BJ (cell line): ENCODE data around the gene GLCCI1. TPM values are rescaled to one million over a fixed set of nuclear protein-coding genes. Genes with fewer than 3 reads are reported as not detected.

Experiments
- CTCF ChIA-PET: fragments of 350-600 bp; formaldehyde crosslinking; extraction: SDS; loops from one replicate; lab custom pipeline; 2021; ENCODE audit warnings: antibody characterized with exemption, inconsistent platforms; lab: Yijun Ruan, JAX
- POLR2A ChIA-PET: fragments of 300-600 bp; sonication (Branson Sonifier 250); formaldehyde crosslinking; extraction: SDS; loops from one replicate; lab custom pipeline; 2021; ENCODE audit warnings: antibody characterized with exemption; lab: Charles Lee
- DNase-seq: peaks from one replicate; pipeline ENCODE4 v3.0.0-alpha.2; 2011; ENCODE audit warnings: low read depth
- H3K27me3 ChIP-seq: 2 replicates; pipeline ENCODE4 v1.6.0; 2011; ENCODE audit warnings: low read length; ENCODE audit not compliant: control insufficient read depth, insufficient read depth
- H3K36me3 ChIP-seq: 2 replicates; pipeline ENCODE4 v1.5.1; 2011; ENCODE audit warnings: low read length; ENCODE audit not compliant: control insufficient read depth, insufficient read depth
- H3K4me3 ChIP-seq: 2 replicates; pipeline ENCODE4 v1.5.1; 2011; ENCODE audit warnings: low read depth, mild to moderate bottlenecking, control low read depth, low read length
- polyA plus RNA-seq: library from polyadenylated mRNA; depleted of rRNA; stranded (reverse); fragments of >200 nt; gene quantifications from 2 replicates; pipeline ENCODE4 v1.2.3, GENCODE V29; 2011
- TF ChIP-seq, protein P1 (sequence below): IDR thresholded peaks from 2 replicates; pipeline ENCODE4 v1.5.1; 2011; ENCODE audit warnings: low read depth, mild to moderate bottlenecking, control low read depth, inconsistent platforms, low read length, moderate library complexity; ENCODE audit not compliant: insufficient read depth

Gene GLCCI1
- polyA plus RNA-seq, 1 experiment = 11.2 TPM

DNA sequence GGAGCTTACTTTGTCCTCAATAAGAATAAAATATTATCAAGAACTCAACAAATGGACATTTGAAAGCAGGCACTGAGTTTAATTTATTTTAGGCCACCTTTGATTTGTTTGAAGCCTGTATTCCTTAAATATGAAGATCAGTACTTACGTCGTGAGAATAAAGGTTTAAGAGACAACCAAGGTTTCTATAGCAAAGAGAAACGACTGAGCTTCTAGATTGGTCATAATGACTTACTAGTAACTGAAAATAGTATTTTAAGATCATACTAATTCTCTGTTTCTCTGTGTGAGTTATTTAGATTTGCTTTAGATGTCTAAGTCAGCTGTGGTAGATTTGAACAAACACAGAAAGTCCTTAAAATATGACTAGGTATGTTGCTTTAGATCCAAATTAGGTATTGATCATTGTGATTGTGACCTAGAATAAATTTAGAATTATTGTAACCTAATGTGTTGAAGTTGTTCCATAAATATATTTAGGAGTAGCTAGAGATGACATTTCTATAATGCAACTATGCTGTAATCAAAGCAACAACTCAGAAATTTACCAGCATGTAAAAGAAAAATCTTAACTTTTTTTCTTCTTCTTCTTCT is 2.4 kb upstream of the GLCCI1 start:
- H3K27me3 ChIP-seq = no peaks in the 10 kb centered on the region
- H3K4me3 ChIP-seq = no peak overlapping the region
- no peaks in the 10 kb centered on the region for H3K36me3 ChIP-seq
- TF ChIP-seq, protein P1, sequence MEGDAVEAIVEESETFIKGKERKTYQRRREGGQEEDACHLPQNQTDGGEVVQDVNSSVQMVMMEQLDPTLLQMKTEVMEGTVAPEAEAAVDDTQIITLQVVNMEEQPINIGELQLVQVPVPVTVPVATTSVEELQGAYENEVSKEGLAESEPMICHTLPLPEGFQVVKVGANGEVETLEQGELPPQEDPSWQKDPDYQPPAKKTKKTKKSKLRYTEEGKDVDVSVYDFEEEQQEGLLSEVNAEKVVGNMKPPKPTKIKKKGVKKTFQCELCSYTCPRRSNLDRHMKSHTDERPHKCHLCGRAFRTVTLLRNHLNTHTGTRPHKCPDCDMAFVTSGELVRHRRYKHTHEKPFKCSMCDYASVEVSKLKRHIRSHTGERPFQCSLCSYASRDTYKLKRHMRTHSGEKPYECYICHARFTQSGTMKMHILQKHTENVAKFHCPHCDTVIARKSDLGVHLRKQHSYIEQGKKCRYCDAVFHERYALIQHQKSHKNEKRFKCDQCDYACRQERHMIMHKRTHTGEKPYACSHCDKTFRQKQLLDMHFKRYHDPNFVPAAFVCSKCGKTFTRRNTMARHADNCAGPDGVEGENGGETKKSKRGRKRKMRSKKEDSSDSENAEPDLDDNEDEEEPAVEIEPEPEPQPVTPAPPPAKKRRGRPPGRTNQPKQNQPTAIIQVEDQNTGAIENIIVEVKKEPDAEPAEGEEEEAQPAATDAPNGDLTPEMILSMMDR = no peak
- no peak for DNase-seq
- ChIA-PET CTCF (no interaction called here), POLR2A (no interaction called here)

DNA sequence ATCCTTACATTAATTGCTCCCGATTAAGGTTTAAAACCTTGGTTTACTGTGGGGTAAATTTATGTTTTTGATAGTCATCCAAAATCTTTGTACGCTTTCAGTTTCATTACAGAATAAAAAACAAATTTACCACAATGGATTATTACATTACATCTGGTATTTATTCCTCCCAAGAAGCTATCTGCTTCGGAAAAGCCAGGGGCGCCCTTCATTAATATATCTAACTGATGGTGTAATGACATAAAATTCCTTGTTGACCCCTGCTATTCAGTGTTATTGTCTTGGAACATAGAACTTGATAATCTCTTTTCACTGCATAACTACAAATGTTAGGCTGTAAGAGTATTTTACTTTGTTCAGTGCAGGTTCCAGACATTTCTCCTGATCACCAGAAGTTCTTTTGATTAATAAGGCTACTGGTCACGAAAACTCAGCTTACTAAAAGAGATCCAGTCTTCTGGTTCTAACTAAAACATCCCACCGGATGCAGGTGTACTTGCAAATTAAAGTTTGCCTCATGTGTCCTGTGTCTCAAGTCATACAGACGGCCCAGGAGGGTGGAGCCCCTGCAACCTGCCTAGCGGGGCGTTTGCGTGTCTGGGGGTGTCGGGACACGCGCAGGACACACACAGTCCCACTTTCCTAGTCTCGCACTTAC is 581 bp upstream of the GLCCI1 start:
- no peak for DNase-seq
- Histone ChIP-seq H3K4me3 (peak overlapping the region; percentile 82), H3K27me3 (no peaks in the 10 kb centered on the region), H3K36me3 (no peaks in the 10 kb centered on the region)
- POLR2A ChIA-PET = interaction anchor here (0.6 kb wide), 1 partner anchor 202 kb away, joined by 3 read pairs; no protein-coding TSS in a partner anchor
- CTCF ChIA-PET = no interaction called here
- TF ChIP-seq, protein P1 = no peak

GRCh38 chr7:7969306-7970236 is 975 bp downstream of the GLCCI1 start:
- ChIA-PET POLR2A (no interaction called here), CTCF (interaction anchor here (0.9 to 1.1 kb wide), 2 partner anchors 29 to 288 kb away, joined by 3 read pairs; no protein-coding TSS in a partner anchor)
- H3K4me3 ChIP-seq = peak overlapping the region; percentile 82
- no peaks in the 10 kb centered on the region for H3K36me3 ChIP-seq
- DNase-seq = no peak
- TF ChIP-seq, protein P1 = 0 out of 2 replicates have a peak, but pooled peaks have one; percentile 20
- H3K27me3 ChIP-seq = no peaks in the 10 kb centered on the region

DNA sequence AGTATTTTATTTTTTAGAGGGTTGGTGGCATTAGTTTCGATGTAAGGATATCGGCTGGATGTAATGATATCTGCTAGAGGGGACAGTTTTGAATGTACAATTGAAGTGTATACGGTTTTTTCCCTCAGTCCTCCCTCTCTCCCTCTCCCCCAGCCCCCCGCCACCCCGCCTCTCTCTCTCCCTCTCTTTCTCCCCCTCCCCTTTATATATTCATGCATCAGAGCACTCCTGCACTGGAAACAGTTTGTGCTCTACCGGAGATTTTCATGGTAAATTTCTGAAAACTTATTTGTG is 1.6 kb downstream of the GLCCI1 start:
- Histone ChIP-seq H3K4me3 (peak overlapping the region; percentile 82), H3K36me3 (no peaks in the 10 kb centered on the region), H3K27me3 (no peaks in the 10 kb centered on the region)
- ChIA-PET POLR2A (interaction anchor here (0.5 to 1.0 kb wide), 2 partner anchors 7 to 62 kb away, joined by 3 to 5 read pairs; no protein-coding TSS in a partner anchor), CTCF (interaction anchor here (0.9 kb wide), 1 partner anchor 28 kb away, joined by 3 read pairs; no protein-coding TSS in a partner anchor)
- TF ChIP-seq, protein P1 = no peak
- no peak for DNase-seq
